ENCODE results near the gene PEX5L. TPM values are rescaled to one million over a fixed set of nuclear protein-coding genes. Genes with fewer than 3 reads are reported as not detected.

PEX5L gene
- polyA plus RNA-seq, 1 of the 3 experiments (the other 2 are of a cell fraction) = not detected

DNA sequence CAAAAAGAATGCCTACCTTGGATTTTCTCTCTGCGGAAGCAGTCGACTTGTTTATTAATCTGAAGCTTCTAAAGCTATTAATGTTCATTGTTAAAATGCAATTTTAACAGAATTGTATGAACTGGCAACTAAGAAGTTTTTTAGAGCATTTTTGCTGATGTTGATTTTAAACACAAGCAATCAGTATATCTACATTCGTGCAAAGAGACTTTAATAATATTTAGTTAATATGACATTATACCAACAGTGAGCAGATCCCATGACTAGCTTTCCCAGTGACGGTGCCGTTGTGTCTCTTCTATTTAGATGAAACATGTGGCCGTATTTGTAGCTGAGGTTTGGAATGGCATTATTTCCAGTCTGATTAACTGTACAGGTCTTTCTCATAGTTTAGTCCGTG is 88.0 kb downstream of the PEX5L start:
- WGBS (ENCODE audit: low lambda C conversion rate) = 54% methylated on average over 7 of the region's 7 CpGs
- Histone ChIP-seq H3K79me2 (ENCODE audit: insufficient read depth) (no peaks in the 10 kb centered on the region), H3F3A (replicated peaks; ENCODE audit: insufficient read depth) (no peaks in the 10 kb centered on the region), H3K4me3 (ENCODE audit: low read depth in 2 of 2, low read length in 1 of 2) (no peak overlapping the region), H4K20me1 (ENCODE audit: insufficient read depth) (no peaks in the 10 kb centered on the region), H3K27ac (ENCODE audit: low read depth in 2 of 2, low read length in 1 of 2) (no peak overlapping the region), H3K27me3 (ENCODE audit: insufficient read depth) (no peaks in the 10 kb centered on the region), H2AFZ (ENCODE audit: low read depth) (no peak overlapping the region), H3K9me3 (no peaks in the 10 kb centered on the region), H3K9ac (no peak overlapping the region), H3K9me2 (no peaks in the 10 kb centered on the region), H3K4me1 (ENCODE audit: control insufficient read depth in 1 of 2, insufficient read depth in 2 of 2, low read depth in 1 of 2, low read length in 1 of 2) (no peaks in the 10 kb centered on the region), H3K4me2 (no peak overlapping the region), H3K36me3 (replicated peaks in 1 of 2; ENCODE audit: control insufficient read depth in 1 of 2, insufficient read depth in 2 of 2, low read length in 1 of 2) (no peaks in the 10 kb centered on the region)
- DNase-seq = no peak
- POLR2A ChIA-PET = no interaction called here
- CTCF ChIA-PET = interaction anchor here (0.8 to 2.5 kb wide), 2 partner anchors 18 to 20 kb away, joined by 3 to 7 read pairs; no protein-coding TSS in a partner anchor
- TF ChIP-seq GABPA (IDR thresholded peaks at IDR 0.05; ENCODE audit: low read depth) = no peak
- no peak for TF ChIP-seq CHD2 (IDR thresholded peaks at IDR 0.05; ENCODE audit: low read length, partially characterized antibody)
- TF ChIP-seq GATA2 (CRISPR knock-in tag; IDR thresholded peaks at IDR 0.05) = no peak
- TF ChIP-seq MXI1 (IDR thresholded peaks at IDR 0.05; ENCODE audit: low read depth, low read length) = no peak
- TF ChIP-seq, protein P1, sequence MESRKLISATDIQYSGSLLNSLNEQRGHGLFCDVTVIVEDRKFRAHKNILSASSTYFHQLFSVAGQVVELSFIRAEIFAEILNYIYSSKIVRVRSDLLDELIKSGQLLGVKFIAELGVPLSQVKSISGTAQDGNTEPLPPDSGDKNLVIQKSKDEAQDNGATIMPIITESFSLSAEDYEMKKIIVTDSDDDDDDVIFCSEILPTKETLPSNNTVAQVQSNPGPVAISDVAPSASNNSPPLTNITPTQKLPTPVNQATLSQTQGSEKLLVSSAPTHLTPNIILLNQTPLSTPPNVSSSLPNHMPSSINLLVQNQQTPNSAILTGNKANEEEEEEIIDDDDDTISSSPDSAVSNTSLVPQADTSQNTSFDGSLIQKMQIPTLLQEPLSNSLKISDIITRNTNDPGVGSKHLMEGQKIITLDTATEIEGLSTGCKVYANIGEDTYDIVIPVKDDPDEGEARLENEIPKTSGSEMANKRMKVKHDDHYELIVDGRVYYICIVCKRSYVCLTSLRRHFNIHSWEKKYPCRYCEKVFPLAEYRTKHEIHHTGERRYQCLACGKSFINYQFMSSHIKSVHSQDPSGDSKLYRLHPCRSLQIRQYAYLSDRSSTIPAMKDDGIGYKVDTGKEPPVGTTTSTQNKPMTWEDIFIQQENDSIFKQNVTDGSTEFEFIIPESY (IDR thresholded peaks at IDR 0.05; ENCODE audit: borderline replicate concordance, low read depth) = no peak
- no peak for TF ChIP-seq FOXJ3 (CRISPR knock-in tag; IDR thresholded peaks at IDR 0.05)
- no peak for TF ChIP-seq POLR2AphosphoS5 (IDR thresholded peaks at IDR 0.05; ENCODE audit: low read depth, low read length)
- TF ChIP-seq RFX5 (IDR thresholded peaks at IDR 0.05; ENCODE audit: low read length) = no peak
- TF ChIP-seq RAD21 (IDR thresholded peaks at IDR 0.05; ENCODE audit: low read length) = no peak
- TF ChIP-seq YY1 (IDR thresholded peaks at IDR 0.05; ENCODE audit: low read depth) = no peak
- no peak for TF ChIP-seq SMC3 (IDR thresholded peaks at IDR 0.05; ENCODE audit: low read depth, low read length)
- no peak for TF ChIP-seq TEAD4 (IDR thresholded peaks at IDR 0.05; ENCODE audit: borderline replicate concordance, insufficient read depth)
- TF ChIP-seq RXRA (IDR thresholded peaks at IDR 0.05; ENCODE audit: borderline replicate concordance, low read depth) = no peak
- TF ChIP-seq SIN3A (IDR thresholded peaks at IDR 0.05; ENCODE audit: borderline replicate concordance, low read depth, low read length) = no peak
- no peak for TF ChIP-seq RCOR1 (IDR thresholded peaks at IDR 0.05; ENCODE audit: low read length)
- TF ChIP-seq FOSL2 (IDR thresholded peaks at IDR 0.05; ENCODE audit: borderline replicate concordance, low read depth) = no peak
- no peak for TF ChIP-seq EZH2phosphoT487 (IDR thresholded peaks at IDR 0.05; ENCODE audit: borderline replicate concordance, low read depth)

DNA sequence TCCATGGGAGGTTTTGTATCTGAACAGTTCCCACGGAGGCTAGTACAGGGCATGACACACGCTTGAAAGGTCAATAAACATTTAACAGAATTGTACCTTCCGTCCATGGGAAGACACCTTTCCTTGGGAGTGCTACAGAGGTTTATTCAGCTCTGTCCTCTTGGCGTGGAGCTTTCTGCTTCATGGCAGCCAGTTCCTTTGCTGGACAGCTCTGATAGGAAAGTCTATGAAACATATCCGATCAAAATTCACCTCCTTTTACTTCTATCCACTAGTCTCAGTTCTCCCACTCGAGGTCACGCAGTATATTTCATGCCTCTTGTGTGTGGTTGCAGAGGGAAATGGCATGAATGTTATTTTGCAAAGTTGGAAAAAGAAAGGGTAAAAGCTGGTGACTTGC is 91.2 kb downstream of the PEX5L start:
- Histone ChIP-seq H3K27me3 (ENCODE audit: insufficient read depth) (no peaks in the 10 kb centered on the region), H3K9ac (no peak overlapping the region), H4K20me1 (ENCODE audit: insufficient read depth) (no peaks in the 10 kb centered on the region), H3K36me3 (replicated peaks in 1 of 2; ENCODE audit: control insufficient read depth in 1 of 2, insufficient read depth in 2 of 2, low read length in 1 of 2) (no peaks in the 10 kb centered on the region), H2AFZ (ENCODE audit: low read depth) (no peak overlapping the region), H3K27ac (ENCODE audit: low read depth in 2 of 2, low read length in 1 of 2) (no peak overlapping the region), H3K9me2 (no peaks in the 10 kb centered on the region), H3K9me3 (no peaks in the 10 kb centered on the region), H3K4me2 (no peak overlapping the region), H3K4me3 (ENCODE audit: low read depth in 2 of 2, low read length in 1 of 2) (no peak overlapping the region), H3K79me2 (ENCODE audit: insufficient read depth) (no peaks in the 10 kb centered on the region), H3K4me1 (ENCODE audit: control insufficient read depth in 1 of 2, insufficient read depth in 2 of 2, low read depth in 1 of 2, low read length in 1 of 2) (peaks cover 0 to 3% of the 10 kb centered on the region in 2 experiments; a peak in 1 of 4 replicates), H3F3A (replicated peaks; ENCODE audit: insufficient read depth) (no peaks in the 10 kb centered on the region)
- TF ChIP-seq GATA2 (CRISPR knock-in tag; IDR thresholded peaks at IDR 0.05) (no peak), MXI1 (IDR thresholded peaks at IDR 0.05; ENCODE audit: low read depth, low read length) (no peak), YY1 (IDR thresholded peaks at IDR 0.05; ENCODE audit: low read depth) (no peak)
- TF ChIP-seq, protein P2, sequence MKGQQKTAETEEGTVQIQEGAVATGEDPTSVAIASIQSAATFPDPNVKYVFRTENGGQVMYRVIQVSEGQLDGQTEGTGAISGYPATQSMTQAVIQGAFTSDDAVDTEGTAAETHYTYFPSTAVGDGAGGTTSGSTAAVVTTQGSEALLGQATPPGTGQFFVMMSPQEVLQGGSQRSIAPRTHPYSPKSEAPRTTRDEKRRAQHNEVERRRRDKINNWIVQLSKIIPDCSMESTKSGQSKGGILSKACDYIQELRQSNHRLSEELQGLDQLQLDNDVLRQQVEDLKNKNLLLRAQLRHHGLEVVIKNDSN (IDR thresholded peaks at IDR 0.05; ENCODE audit: borderline replicate concordance, low read depth) = no peak
- ChIA-PET CTCF (interaction anchor here (0.5 to 2.3 kb wide), 2 partner anchors 17 to 394 kb away, joined by 3 to 12 read pairs; no protein-coding TSS in a partner anchor), POLR2A (no interaction called here)
- DNase-seq = no peak
- 53% methylated on average over 7 of the region's 7 CpGs for WGBS (ENCODE audit: low lambda C conversion rate)

Measured in SK-N-SH (cell line).